ENCODE measurements around the gene USPL1. TPM values are rescaled to one million over a fixed set of nuclear protein-coding genes. Genes with fewer than 3 reads are reported as not detected.

USPL1 gene
- total RNA-seq, 1 experiment from 2014 or later: 10.7 TPM

GRCh38 chr13:30652746-30653386 lies 35.1 kb downstream of the USPL1 start:
- H3K9me3 ChIP-seq (ENCODE audit: insufficient read depth, low read depth): no peaks in the 10 kb centered on the region
- ChIA-PET POLR2A (ENCODE audit: unreplicated experiment) (no interaction called here), CTCF (no interaction called here)
- intact Hi-C loops (cut with micrococcal nuclease; ENCODE audit: unreplicated experiment): no loop called here
- TF ChIP-seq EZH2 (IDR thresholded peaks at IDR 0.05; ENCODE audit: low read depth) (no peak), CTCF (conservative IDR thresholded peaks at IDR 0.05) (no peak)
- no peak overlapping the region for H3K4me2 ChIP-seq
- H2AFZ ChIP-seq: no peak overlapping the region
- no peak overlapping the region for H3K27ac ChIP-seq
- no peak for DNase-seq
- H3K4me3 ChIP-seq: no peak overlapping the region
- H4K20me1 ChIP-seq (ENCODE audit: insufficient read depth): no peaks in the 10 kb centered on the region
- H3K36me3 ChIP-seq (ENCODE audit: low read depth): peaks cover 33% of the 10 kb centered on the region
- no peaks in the 10 kb centered on the region for H3K79me2 ChIP-seq (ENCODE audit: low read depth)
- no peaks in the 10 kb centered on the region for H3K9me2 ChIP-seq (ENCODE audit: insufficient read depth)
- no TSS peak for BruUV-seq (replicated peaks)
- H3K4me1 ChIP-seq (replicated peaks; ENCODE audit: insufficient read depth): no peaks in the 10 kb centered on the region
- H3K27me3 ChIP-seq (ENCODE audit: insufficient read depth, low read depth): no peaks in the 10 kb centered on the region
- H3F3A ChIP-seq (ENCODE audit: insufficient read depth, low read depth): no peaks in the 10 kb centered on the region

GRCh38 chr13:30654430-30654829 lies 36.7 kb downstream of the USPL1 start:
- no TSS peak for BruUV-seq (replicated peaks)
- CTCF ChIA-PET: no interaction called here

GRCh38 chr13:30656178-30656577 lies 38.5 kb downstream of the USPL1 start:
- no peak overlapping the region for H2AFZ ChIP-seq
- H3K79me2 ChIP-seq (ENCODE audit: low read depth): no peaks in the 10 kb centered on the region
- H3K27me3 ChIP-seq (ENCODE audit: insufficient read depth, low read depth): no peaks in the 10 kb centered on the region
- no peaks in the 10 kb centered on the region for H4K20me1 ChIP-seq (ENCODE audit: insufficient read depth)
- H3K4me3 ChIP-seq: no peak overlapping the region
- no TSS peak for BruUV-seq (replicated peaks)
- peaks cover 8% of the 10 kb centered on the region; the same call in 1 of the 2 replicates for H3F3A ChIP-seq (ENCODE audit: insufficient read depth, low read depth)
- no peak for DNase-seq
- CTCF ChIA-PET: no interaction called here
- no peaks in the 10 kb centered on the region for H3K9me2 ChIP-seq (ENCODE audit: insufficient read depth)
- POLR2A ChIA-PET (ENCODE audit: unreplicated experiment): no interaction called here
- TF ChIP-seq CTCF (conservative IDR thresholded peaks at IDR 0.05): no peak
- TF ChIP-seq EZH2 (IDR thresholded peaks at IDR 0.05; ENCODE audit: low read depth): no peak
- H3K4me1 ChIP-seq (replicated peaks; ENCODE audit: insufficient read depth): no peaks in the 10 kb centered on the region
- intact Hi-C loops (cut with micrococcal nuclease; ENCODE audit: unreplicated experiment): no loop called here
- H3K4me2 ChIP-seq: no peak overlapping the region
- no peak overlapping the region for H3K27ac ChIP-seq
- H3K36me3 ChIP-seq (ENCODE audit: low read depth): peaks cover 19% of the 10 kb centered on the region
- no peaks in the 10 kb centered on the region for H3K9me3 ChIP-seq (ENCODE audit: insufficient read depth, low read depth)

More at GRCh38 chr13:30654430-30654829, 36.7 kb downstream of the USPL1 start:
- no peaks in the 10 kb centered on the region for H3K9me3 ChIP-seq (ENCODE audit: insufficient read depth, low read depth)
- DNase-seq: no peak
- H3K36me3 ChIP-seq (ENCODE audit: low read depth): peaks cover 24% of the 10 kb centered on the region
- H3K9me2 ChIP-seq (ENCODE audit: insufficient read depth): no peaks in the 10 kb centered on the region
- no peak overlapping the region for H3K4me3 ChIP-seq
- H3K27me3 ChIP-seq (ENCODE audit: insufficient read depth, low read depth): no peaks in the 10 kb centered on the region
- H2AFZ ChIP-seq: no peak overlapping the region
- no peak for TF ChIP-seq EZH2 (IDR thresholded peaks at IDR 0.05; ENCODE audit: low read depth)
- H3K79me2 ChIP-seq (ENCODE audit: low read depth): no peaks in the 10 kb centered on the region
- intact Hi-C loops (cut with micrococcal nuclease; ENCODE audit: unreplicated experiment): no loop called here
- H3F3A ChIP-seq (ENCODE audit: insufficient read depth, low read depth): peaks cover under 1% of the 10 kb centered on the region; the same call in 1 of the 2 replicates
- no peak overlapping the region for H3K27ac ChIP-seq
- POLR2A ChIA-PET (ENCODE audit: unreplicated experiment): no interaction called here
- no peaks in the 10 kb centered on the region for H4K20me1 ChIP-seq (ENCODE audit: insufficient read depth)
- no peak overlapping the region for H3K4me2 ChIP-seq
- H3K4me1 ChIP-seq (replicated peaks; ENCODE audit: insufficient read depth): no peaks in the 10 kb centered on the region

GRCh38 chr13:30659980-30660379 lies 42.3 kb downstream of the USPL1 start:
- Histone ChIP-seq H3K79me2 (ENCODE audit: low read depth) (no peaks in the 10 kb centered on the region), H3K27me3 (ENCODE audit: insufficient read depth, low read depth) (no peaks in the 10 kb centered on the region), H4K20me1 (ENCODE audit: insufficient read depth) (no peaks in the 10 kb centered on the region), H3K4me3 (no peak overlapping the region), H3K9me2 (ENCODE audit: insufficient read depth) (no peaks in the 10 kb centered on the region), H3K4me2 (no peak overlapping the region), H2AFZ (no peak overlapping the region), H3K36me3 (ENCODE audit: low read depth) (peaks cover 19% of the 10 kb centered on the region), H3F3A (ENCODE audit: insufficient read depth, low read depth) (peaks cover 8% of the 10 kb centered on the region; the same call in 1 of the 2 replicates), H3K9me3 (ENCODE audit: insufficient read depth, low read depth) (no peaks in the 10 kb centered on the region), H3K27ac (no peak overlapping the region), H3K4me1 (replicated peaks; ENCODE audit: insufficient read depth) (no peaks in the 10 kb centered on the region)
- no peak for DNase-seq
- CTCF ChIA-PET: no interaction called here
- TF ChIP-seq CTCF (conservative IDR thresholded peaks at IDR 0.05): no peak
- TF ChIP-seq EZH2 (IDR thresholded peaks at IDR 0.05; ENCODE audit: low read depth): no peak
- no TSS peak for BruUV-seq (replicated peaks)
- POLR2A ChIA-PET (ENCODE audit: unreplicated experiment): no interaction called here
- intact Hi-C loops (cut with micrococcal nuclease; ENCODE audit: unreplicated experiment): no loop called here
